ENCODE data around the gene TRIM10. TPM values are rescaled to one million over a fixed set of nuclear protein-coding genes. Genes with fewer than 3 reads are reported as not detected.
"Not testable (repeated sequence)": the region's sequence is repeated elsewhere in the genome, so short reads cannot be mapped to it uniquely, and the experiment has no call there.

The TRIM10 gene
- total RNA-seq, 1 donor from 2014 or later = 2.1 TPM

GRCh38 chr6:30145818-30146217 lies 15.2 kb downstream of the TRIM10 start:
- Histone ChIP-seq H3K4me1 (ENCODE audit: control insufficient read depth in 3 of 3, insufficient read depth in 3 of 3, low read length in 3 of 3) (no peaks in the 10 kb centered on the region), H3K9ac (ENCODE audit: low read depth in 1 of 3, low read length in 3 of 3) (no peak overlapping the region), H3K36me3 (ENCODE audit: control insufficient read depth in 3 of 3, insufficient read depth in 3 of 3, low read length in 3 of 3) (no peaks in the 10 kb centered on the region), H3K4me3 (ENCODE audit: low read length in 3 of 3) (no peak overlapping the region), H3K27me3 (ENCODE audit: control insufficient read depth in 3 of 3, insufficient read depth in 3 of 3, low read length in 3 of 3) (peaks cover 13 to 28% (median 27%) of the 10 kb centered on the region in 3 donors), H3K27ac (ENCODE audit: low read depth, low read length) (no peak overlapping the region), H3K9me3 (ENCODE audit: control insufficient read depth in 3 of 3, low read length in 3 of 3) (no peaks in the 10 kb centered on the region)

- H3K36me3 ChIP-seq (ENCODE audit: control insufficient read depth in 3 of 3, insufficient read depth in 3 of 3, low read length in 3 of 3) = no peaks in the 10 kb centered on the region
- H3K9ac ChIP-seq (ENCODE audit: low read depth in 1 of 3, low read length in 3 of 3) = no peak overlapping the region
- peaks cover 13 to 28% (median 27%) of the 10 kb centered on the region in 3 donors for H3K27me3 ChIP-seq (ENCODE audit: control insufficient read depth in 3 of 3, insufficient read depth in 3 of 3, low read length in 3 of 3)
- no peaks in the 10 kb centered on the region for H3K4me1 ChIP-seq (ENCODE audit: control insufficient read depth in 3 of 3, insufficient read depth in 3 of 3, low read length in 3 of 3)
- no peaks in the 10 kb centered on the region for H3K9me3 ChIP-seq (ENCODE audit: control insufficient read depth in 3 of 3, low read length in 3 of 3)
- H3K4me3 ChIP-seq (ENCODE audit: low read length in 3 of 3) = no peak overlapping the region
- H3K27ac ChIP-seq (ENCODE audit: low read depth, low read length) = no peak overlapping the region
Observed at GRCh38 chr6:30144811-30145210, 16.2 kb downstream of the TRIM10 start.

DNA sequence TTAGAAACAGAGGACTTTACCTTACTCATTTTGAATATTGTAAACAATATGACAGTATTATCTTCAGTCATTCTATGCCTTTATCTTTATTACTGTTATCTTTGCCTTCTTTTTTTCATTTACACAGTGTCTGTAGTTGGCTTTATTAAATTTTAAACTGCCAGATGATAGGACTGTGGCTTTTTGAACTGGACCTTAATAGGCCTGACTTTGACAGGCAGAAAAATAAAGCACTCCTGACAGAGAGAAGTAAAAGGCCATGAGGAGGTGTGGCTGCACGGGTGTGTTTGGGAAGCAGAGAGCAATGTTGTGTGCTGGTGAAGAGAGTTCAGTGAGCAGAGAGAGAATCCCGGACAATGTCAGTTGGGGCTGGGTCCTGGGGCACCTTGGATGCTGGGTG lies 17.2 kb downstream of the TRIM10 start:
- no peak overlapping the region for H3K4me3 ChIP-seq (ENCODE audit: low read length in 3 of 3)
- peaks cover 13 to 28% (median 27%) of the 10 kb centered on the region in 3 donors for H3K27me3 ChIP-seq (ENCODE audit: control insufficient read depth in 3 of 3, insufficient read depth in 3 of 3, low read length in 3 of 3)
- H3K9ac ChIP-seq (ENCODE audit: low read depth in 1 of 3, low read length in 3 of 3) = no peak overlapping the region
- no peak overlapping the region for H3K27ac ChIP-seq (ENCODE audit: low read depth, low read length)
- no peaks in the 10 kb centered on the region for H3K36me3 ChIP-seq (ENCODE audit: control insufficient read depth in 3 of 3, insufficient read depth in 3 of 3, low read length in 3 of 3)
- no peaks in the 10 kb centered on the region for H3K4me1 ChIP-seq (ENCODE audit: control insufficient read depth in 3 of 3, insufficient read depth in 3 of 3, low read length in 3 of 3)
- no peaks in the 10 kb centered on the region for H3K9me3 ChIP-seq (ENCODE audit: control insufficient read depth in 3 of 3, low read length in 3 of 3)

DNA sequence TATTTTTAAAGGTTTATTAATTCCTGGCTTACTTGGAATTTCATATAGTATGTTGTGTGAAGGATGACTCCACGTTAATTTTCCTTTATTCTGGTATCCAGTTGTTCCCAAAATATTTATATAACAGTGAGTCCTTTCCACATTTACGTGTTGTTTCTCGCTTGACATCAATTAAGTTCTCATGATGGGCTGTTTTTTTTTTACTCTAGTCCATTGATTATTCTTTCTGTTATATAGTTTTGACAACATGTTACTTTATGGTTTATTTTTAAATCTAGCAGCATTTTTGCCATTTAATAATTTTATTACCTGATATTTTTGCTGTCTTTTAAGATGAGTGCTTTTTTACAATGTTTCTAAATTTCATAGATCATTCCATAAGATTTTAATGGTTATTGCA lies 18.3 kb downstream of the TRIM10 start:
- Histone ChIP-seq H3K4me1 (ENCODE audit: control insufficient read depth in 3 of 3, insufficient read depth in 3 of 3, low read length in 3 of 3) (no peaks in the 10 kb centered on the region), H3K27ac (ENCODE audit: low read depth, low read length) (no peak overlapping the region), H3K9ac (ENCODE audit: low read depth in 1 of 3, low read length in 3 of 3) (no peak overlapping the region), H3K27me3 (ENCODE audit: control insufficient read depth in 3 of 3, insufficient read depth in 3 of 3, low read length in 3 of 3) (peaks cover 8 to 28% (median 20%) of the 10 kb centered on the region in 3 donors), H3K9me3 (ENCODE audit: control insufficient read depth in 3 of 3, low read length in 3 of 3) (no peaks in the 10 kb centered on the region), H3K4me3 (ENCODE audit: low read length in 3 of 3) (no peak overlapping the region), H3K36me3 (ENCODE audit: control insufficient read depth in 3 of 3, insufficient read depth in 3 of 3, low read length in 3 of 3) (no peaks in the 10 kb centered on the region)

GRCh38 chr6:30140240-30140639 lies 20.8 kb downstream of the TRIM10 start:
- not testable (repeated sequence) for H3K4me1 ChIP-seq (ENCODE audit: control insufficient read depth in 3 of 3, insufficient read depth in 3 of 3, low read length in 3 of 3); H3K9ac ChIP-seq (ENCODE audit: low read depth in 1 of 3, low read length in 3 of 3); H3K4me3 ChIP-seq (ENCODE audit: low read length in 3 of 3); H3K27ac ChIP-seq (ENCODE audit: low read depth, low read length); H3K36me3 ChIP-seq (ENCODE audit: control insufficient read depth in 3 of 3, insufficient read depth in 3 of 3, low read length in 3 of 3); H3K9me3 ChIP-seq (ENCODE audit: control insufficient read depth in 3 of 3, low read length in 3 of 3)
- peaks cover 11 to 17% (median 13%) of the 10 kb centered on the region in 3 donors for H3K27me3 ChIP-seq (ENCODE audit: control insufficient read depth in 3 of 3, insufficient read depth in 3 of 3, low read length in 3 of 3)

DNA sequence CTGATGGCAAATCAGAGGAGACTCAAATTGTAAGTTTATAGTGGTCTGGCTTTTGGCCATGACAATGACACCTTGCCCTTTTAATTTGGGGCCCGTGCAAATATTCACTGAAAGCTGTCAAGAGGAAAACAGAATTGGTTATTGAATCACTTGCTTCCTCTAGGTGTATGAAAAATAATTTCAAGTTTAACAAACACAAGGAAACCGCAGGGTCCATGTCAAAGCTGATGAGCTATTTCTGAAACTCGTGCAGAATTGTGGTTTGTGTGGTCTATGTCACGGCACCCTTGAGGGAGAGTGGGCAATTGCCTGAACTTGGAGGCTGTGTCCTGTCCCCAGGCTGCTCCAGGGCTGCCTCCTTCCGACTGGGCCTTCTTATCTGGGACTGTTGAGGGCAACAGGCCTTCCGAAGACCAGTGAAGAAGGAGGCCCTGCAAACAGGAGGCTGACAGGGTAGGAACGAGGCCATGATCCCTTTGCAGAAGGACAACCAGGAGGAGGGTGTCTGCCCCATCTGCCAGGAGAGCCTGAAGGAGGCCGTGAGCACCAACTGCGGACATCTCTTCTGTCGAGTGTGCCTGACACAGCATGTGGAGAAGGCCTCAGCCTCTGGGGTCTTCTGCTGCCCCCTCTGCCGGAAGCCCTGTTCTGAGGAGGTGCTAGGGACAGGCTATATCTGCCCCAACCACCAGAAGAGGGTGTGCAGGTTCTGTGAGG lies 24.3 kb downstream of the TRIM10 start:
- H3K4me3 ChIP-seq (ENCODE audit: low read length in 3 of 3) = no peak overlapping the region
- no peak overlapping the region for H3K27ac ChIP-seq (ENCODE audit: low read depth, low read length)
- no peaks in the 10 kb centered on the region for H3K9me3 ChIP-seq (ENCODE audit: control insufficient read depth in 3 of 3, low read length in 3 of 3)
- no peaks in the 10 kb centered on the region for H3K4me1 ChIP-seq (ENCODE audit: control insufficient read depth in 3 of 3, insufficient read depth in 3 of 3, low read length in 3 of 3)
- H3K9ac ChIP-seq (ENCODE audit: low read depth in 1 of 3, low read length in 3 of 3) = no peak overlapping the region
- H3K27me3 ChIP-seq (ENCODE audit: control insufficient read depth in 3 of 3, insufficient read depth in 3 of 3, low read length in 3 of 3) = peaks cover 4 to 16% (median 12%) of the 10 kb centered on the region in 3 donors
- no peaks in the 10 kb centered on the region for H3K36me3 ChIP-seq (ENCODE audit: control insufficient read depth in 3 of 3, insufficient read depth in 3 of 3, low read length in 3 of 3)

DNA sequence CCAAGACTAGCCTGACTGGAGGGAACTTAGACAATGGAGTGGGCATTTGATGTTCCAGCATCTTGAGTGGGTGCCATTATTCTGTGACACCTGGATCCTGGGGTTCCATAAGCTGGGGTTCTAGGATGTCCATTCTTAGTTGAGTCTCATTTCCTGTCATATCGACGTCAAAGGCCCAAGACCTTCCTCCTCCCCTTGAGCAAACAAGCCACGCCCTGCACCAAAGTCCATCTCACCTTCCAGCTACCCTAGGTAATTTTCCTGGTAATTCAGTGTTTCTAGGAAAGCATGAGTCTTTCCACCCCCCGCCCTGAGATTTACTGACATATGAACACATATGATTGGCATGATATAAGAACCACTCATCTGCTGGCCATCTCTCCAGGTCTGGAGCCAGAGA lies 25.3 kb downstream of the TRIM10 start, which contains the start of gene TRIM40:
Gene TRIM40 (plus strand): TSS at position 384 of the 400 bp plus-strand sequence. CDS start 897 bp downstream, outside the sequence.
- H3K4me3 ChIP-seq (ENCODE audit: low read length in 3 of 3) = no peak within 1 kb of the TSS
- H3K9ac ChIP-seq (ENCODE audit: low read depth in 1 of 3, low read length in 3 of 3) = no peak within 1 kb of the TSS
- no peaks in the 10 kb centered on the region for H3K36me3 ChIP-seq (ENCODE audit: control insufficient read depth in 3 of 3, insufficient read depth in 3 of 3, low read length in 3 of 3)
- peaks cover 13 to 21% (median 13%) of the 10 kb centered on the region in 3 donors for H3K27me3 ChIP-seq (ENCODE audit: control insufficient read depth in 3 of 3, insufficient read depth in 3 of 3, low read length in 3 of 3)
- H3K27ac ChIP-seq (ENCODE audit: low read depth, low read length) = no peak within 1 kb of the TSS
- H3K9me3 ChIP-seq (ENCODE audit: control insufficient read depth in 3 of 3, low read length in 3 of 3) = no peaks in the 10 kb centered on the region
- H3K4me1 ChIP-seq (ENCODE audit: control insufficient read depth in 3 of 3, insufficient read depth in 3 of 3, low read length in 3 of 3) = peaks cover 0 to 2% (median 2%) of the 10 kb centered on the region in 3 donors

DNA sequence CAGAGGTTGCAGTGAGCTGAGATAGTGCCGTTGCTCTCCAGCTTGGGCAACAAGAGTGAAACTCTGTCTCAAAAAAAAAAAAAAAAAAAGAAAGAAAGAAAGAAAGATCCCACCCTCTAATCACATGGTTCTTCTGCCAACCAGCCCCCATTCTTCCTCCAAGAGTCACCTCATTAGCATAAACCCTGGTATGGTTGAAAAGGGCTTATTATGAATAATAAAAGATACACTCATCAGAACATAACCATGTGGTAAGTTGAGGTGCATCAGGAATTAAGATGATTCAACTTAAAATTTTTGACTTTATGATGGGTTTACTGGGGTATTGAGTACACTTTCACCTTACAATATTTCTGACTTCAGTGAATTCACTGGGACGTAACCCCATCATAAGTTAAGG lies 25.9 kb downstream of the TRIM10 start:
- H3K27me3 ChIP-seq (ENCODE audit: control insufficient read depth in 3 of 3, insufficient read depth in 3 of 3, low read length in 3 of 3) = peaks cover 19 to 28% (median 20%) of the 10 kb centered on the region in 3 donors
- no peaks in the 10 kb centered on the region for H3K36me3 ChIP-seq (ENCODE audit: control insufficient read depth in 3 of 3, insufficient read depth in 3 of 3, low read length in 3 of 3)
- peaks cover 0 to 4% (median 4%) of the 10 kb centered on the region in 3 donors for H3K4me1 ChIP-seq (ENCODE audit: control insufficient read depth in 3 of 3, insufficient read depth in 3 of 3, low read length in 3 of 3)
- H3K27ac ChIP-seq (ENCODE audit: low read depth, low read length) = no peak overlapping the region
- no peaks in the 10 kb centered on the region for H3K9me3 ChIP-seq (ENCODE audit: control insufficient read depth in 3 of 3, low read length in 3 of 3)
- no peak overlapping the region for H3K4me3 ChIP-seq (ENCODE audit: low read length in 3 of 3)
- no peak overlapping the region for H3K9ac ChIP-seq (ENCODE audit: low read depth in 1 of 3, low read length in 3 of 3)

DNA sequence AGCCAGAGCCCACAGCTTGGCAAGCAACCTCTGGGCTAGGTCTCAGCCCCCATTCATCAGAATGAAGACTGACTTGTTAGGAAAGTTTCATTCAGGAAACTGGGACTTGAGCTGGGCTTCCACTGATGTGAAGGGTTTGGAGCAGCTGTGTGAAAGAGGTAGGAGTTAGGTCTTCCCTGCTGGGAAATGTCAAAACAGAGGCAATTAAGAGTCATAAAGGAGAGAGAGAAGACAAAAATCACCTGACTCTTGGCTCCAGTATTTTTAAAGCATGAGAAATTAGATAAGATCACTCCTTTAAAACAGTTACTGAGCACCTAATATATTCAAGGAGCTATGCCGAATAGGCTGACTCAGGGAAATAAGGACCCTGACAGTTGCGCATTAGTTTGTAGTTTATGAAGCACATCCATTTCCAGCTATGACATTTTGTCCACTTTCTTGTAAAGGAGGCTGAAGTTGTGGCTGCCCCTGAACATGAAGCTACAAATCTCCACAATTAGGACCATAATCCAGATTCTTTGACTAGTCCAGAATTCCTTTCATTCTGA lies 29.0 kb downstream of the TRIM10 start:
- H3K27ac ChIP-seq (ENCODE audit: low read depth, low read length) = no peak overlapping the region
- H3K9me3 ChIP-seq (ENCODE audit: control insufficient read depth in 3 of 3, low read length in 3 of 3) = no peaks in the 10 kb centered on the region
- no peak overlapping the region for H3K4me3 ChIP-seq (ENCODE audit: low read length in 3 of 3)
- H3K36me3 ChIP-seq (ENCODE audit: control insufficient read depth in 3 of 3, insufficient read depth in 3 of 3, low read length in 3 of 3) = no peaks in the 10 kb centered on the region
- H3K27me3 ChIP-seq (ENCODE audit: control insufficient read depth in 3 of 3, insufficient read depth in 3 of 3, low read length in 3 of 3) = peaks cover 46 to 49% (median 48%) of the 10 kb centered on the region in 3 donors
- no peak overlapping the region for H3K9ac ChIP-seq (ENCODE audit: low read depth in 1 of 3, low read length in 3 of 3)
- H3K4me1 ChIP-seq (ENCODE audit: control insufficient read depth in 3 of 3, insufficient read depth in 3 of 3, low read length in 3 of 3) = peaks cover 4 to 12% (median 6%) of the 10 kb centered on the region in 3 donors
